GM19240 (cell line): ENCODE results near the gene HLA-C.
"Not testable (repeated sequence)": the region's sequence is repeated elsewhere in the genome, so short reads cannot be mapped to it uniquely, and the experiment has no call there.

ENCODE experiments used
- DNase-seq: peaks from one replicate; pipeline ENCODE4 v3.0.0; 2011; ENCODE audit warnings: low spot score; ENCODE audit not compliant: insufficient read length

Gene HLA-C

DNA sequence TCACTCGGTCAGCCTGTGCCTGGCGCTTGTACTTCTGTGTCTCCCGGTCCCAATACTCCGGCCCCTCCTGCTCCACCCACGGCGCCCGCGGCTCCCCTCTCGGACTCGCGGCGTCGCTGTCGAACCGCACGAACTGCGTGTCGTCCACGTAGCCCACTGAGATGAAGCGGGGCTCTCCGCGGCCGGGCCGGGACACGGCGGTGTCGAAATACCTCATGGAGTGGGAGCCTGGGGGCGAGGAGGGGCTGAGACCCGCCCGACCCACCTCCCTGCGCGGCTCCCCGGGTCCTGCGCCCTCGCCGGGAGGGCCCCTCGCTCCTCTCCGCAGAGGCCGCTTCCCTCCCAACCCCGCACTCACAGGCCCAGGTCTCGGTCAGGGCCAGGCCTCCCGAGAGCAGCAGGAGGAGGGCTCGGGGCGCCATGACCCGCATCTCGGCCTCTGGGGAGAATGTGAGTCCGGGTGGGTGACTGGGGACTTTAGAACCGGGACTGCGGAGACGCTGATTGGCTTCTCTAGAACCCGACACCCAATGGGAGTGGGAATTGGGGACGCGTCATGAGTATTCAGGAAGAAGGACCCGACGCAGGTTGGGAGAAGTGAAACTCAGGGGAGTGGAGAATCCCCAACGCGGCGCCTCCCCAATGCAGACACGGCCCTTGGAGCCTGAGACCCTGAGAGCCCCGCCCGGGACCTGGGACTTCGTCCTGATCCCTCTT is at the start of gene HLA-C:
HLA-C (minus strand) TSS at position 452 of the 717 bp plus-strand sequence; CDS start at position 431, 21 bp downstream.
- DNase-seq, result peak; percentile 71

DNA sequence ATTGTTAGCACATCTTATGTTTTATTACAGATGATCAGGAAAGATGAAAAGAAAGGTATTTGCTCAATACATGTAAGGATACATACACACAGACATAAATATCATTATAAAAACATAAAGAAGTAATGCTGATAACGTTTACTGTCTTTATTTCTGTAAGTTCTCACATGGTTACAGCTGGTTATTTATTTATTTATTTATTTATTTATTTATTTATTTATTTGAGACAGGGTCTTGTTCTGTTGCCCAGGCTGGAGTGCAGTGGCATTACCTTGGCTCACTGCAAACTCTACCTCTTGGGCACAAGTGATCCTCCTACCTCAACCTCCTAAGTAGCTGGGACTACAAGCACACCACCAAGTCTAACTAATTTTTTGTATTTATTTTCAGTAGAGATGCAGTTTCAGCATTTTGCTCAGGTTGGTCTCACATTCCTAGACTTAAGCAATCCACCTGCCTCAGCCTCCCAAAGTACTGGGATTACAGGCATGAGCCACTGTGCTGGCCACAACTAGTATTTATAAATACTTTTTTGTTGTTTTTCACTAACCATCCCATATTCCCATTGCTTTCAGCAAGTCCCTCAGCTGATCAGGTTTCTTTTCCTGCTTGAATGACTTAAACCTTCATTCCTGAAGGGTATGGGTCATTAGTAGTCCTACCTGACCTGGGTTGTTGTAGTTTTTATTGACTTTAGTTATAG is 49.3 kb upstream of the HLA-C start:
- no peak for DNase-seq

DNA sequence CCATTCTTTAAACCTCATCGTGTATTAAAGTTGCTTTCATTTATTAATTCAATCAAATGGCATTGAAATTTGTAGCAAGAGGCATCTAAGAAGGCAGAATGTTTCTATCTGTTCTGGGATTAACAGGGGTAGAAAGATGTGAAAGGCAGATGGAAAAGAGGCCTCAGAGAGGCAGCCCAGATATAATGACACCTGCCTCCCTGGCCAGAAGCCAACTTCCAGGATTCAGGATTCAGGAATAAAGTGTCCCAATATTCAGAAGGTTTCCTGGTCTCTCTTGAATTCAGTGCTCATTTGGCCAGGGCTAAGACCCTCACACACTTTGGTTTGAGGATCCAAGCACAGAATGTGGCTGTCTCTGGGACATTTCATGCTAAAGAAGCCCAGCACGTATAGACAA is 45.1 kb upstream of the HLA-C start:
- no peak for DNase-seq

DNA sequence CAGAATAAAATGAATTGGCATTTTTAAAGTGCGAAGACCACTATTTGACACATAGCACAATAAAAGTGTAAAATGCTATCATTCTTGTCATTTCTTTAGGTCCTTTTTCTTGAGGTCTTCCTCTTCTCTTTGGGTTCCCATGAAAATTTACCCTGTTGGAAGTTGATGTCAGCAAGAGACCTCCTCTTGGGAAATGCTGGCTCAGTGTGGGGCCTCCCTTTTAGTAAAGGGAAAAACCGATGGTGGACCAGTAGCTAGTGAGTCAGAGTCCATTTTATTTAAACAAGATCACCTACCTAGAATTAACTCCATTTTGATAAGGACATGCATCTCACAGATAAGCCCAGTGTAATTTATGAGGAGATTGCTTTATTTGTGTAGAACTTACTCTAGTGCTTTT is 37.7 kb upstream of the HLA-C start:
- no peak for DNase-seq

DNA sequence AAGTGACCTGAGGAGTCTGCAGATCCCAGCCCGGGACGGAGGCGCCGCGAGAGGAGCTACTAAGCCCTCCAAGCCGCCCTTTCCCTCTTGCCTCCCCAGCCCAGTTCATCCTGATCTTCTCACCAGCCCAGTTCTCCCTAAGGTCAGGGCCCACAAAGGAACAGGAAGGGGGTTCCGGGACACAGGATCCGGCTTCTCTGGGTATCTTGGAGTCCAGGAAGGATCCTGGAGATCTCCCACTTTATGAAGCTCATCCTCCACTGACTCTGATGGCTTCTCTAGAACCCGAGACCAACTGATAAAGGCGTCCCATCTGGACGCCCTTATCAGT is 36.9 kb upstream of the HLA-C start:
- no peak for DNase-seq

DNA sequence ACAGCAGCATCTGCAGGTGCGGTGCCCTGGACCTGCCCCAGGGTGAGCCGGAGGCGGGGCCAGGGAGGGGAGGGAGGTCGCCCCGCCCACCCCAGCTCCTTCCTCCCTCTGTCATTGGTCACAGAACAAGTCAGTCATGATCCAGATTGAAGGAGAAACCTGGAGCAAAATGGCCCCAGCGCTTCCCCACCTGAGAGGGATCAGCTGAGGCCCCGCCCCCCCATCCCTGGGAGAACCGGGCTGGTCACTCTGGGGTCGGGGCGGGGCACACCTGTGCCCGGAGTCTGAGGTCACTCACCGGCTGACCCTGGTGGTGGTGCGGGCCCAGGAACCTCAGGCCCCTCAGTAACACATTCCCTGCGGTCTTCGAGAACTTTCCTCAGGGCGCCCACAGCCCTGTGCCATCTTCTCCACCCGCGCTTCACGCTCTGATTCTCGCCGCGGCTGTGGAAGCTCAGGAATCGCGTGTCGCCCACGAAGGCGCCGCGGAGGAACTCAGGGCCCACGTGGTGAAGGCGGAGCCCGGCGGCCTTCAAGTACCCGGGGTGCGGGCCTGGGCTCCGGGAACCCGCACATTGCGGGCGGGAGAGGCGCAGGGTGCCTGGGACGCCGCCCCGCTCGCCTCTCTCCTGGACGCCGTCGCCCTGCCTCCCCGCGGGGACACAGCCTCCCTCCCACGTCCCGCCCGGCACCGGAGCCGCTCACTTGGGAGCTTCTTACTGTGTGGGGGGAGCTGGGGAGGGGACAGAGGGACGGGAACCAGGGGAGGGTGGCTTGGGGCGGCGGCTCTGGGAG is 36.4 kb upstream of the HLA-C start:
- no peak for DNase-seq

DNA sequence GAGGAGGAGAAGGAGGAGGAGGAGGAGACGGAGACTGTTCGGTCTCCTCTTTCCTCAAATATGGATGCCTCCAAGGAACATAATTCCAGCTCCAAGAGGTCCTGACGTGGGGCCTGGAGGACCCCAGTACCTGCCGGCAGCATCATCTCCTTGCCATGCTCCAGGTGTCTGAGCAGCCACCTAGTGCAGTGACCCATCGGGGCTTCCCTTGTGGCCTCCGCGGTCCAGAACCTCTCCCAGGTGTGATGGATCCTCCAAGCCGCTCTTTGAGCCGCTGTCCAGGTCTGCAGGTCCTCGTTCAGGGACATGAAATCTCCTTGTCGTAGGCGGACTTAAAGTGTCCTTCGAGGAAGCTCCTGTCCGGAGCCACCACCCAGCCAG is 35.8 kb upstream of the HLA-C start:
- DNase-seq, result no peak

DNA sequence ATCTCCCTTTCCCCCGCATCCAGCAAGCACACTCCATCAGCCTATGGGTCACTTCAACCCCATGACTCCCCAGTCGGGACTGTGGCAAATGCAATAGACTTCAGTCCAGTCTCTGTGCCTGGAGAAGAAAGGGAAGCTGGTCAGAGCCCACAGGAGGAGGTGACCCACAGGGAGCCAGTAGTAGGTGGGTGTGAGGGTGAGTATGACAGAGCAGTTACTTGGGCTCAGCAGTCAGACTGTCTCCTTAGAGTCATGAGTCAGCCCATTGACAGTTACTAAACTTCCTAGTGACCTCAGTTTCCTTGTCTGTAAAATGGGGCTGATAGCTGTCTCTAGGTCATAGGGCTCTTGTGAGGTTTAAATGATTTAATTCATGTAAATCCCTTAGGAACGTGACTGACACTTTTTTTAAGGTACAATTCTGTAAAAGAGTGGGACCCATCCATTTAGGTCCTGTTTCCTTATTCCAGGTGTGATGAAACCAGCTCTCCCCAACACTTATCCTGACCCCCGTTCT is 33.9 kb upstream of the HLA-C start:
- no peak for DNase-seq

DNA sequence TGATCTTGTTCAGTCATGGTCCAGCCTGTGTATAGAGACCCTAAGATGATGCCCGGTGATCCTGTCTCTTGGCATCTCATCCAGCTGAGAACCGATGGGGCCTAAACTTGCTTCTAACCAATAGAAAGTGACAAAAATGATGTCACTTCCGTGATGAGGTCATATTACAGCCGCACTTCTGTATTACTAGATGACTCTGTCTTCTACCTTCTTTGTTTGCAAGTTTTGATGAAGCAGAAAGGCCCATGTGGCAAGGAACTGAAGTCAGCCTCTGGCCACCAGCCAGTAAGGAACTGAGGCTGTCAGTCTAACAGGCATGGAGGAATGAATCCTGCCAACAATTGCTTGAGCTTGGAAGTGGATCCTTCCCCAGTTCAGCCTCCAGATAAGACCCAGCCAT is 32.8 kb upstream of the HLA-C start:
- DNase-seq, result no peak

DNA sequence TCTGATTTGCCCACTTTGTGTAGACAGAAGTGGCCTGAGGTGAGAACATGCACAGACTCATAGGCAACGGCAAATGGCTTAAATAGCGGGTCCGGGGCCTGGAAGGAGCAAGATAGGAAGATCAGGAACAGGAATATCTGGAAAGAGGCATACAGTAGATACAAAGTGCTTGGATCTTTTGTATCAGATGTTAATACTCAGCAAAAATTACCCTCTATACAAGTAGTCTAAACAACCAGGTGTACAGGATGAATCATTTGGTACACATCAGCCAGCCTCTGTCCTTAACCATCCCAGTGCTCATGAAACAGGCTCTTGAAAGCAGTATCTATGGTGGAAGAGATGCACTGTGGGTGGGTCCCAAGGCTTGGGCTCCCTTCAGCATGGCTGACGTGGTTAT is 28.9 kb upstream of the HLA-C start:
- no peak for DNase-seq

DNA sequence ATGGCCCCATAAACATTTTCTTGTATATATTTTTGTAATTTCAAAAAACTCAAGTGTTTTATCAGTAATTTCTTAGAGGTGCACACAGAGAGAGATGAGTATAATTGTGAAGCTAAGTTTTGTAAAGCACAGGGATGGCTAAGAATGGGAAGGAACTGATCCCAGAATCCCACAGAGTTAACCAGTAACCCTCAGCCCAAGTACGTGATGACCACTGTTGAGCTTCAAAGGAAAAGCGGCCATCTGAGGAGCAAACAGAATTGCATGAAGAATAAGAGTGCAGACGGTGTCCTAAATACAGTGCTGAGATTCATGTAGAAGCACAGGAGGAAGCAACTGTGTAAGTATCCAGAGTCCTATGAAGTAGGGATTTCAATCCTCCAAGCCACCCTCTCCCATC is 28.1 kb upstream of the HLA-C start:
- DNase-seq, result no peak

DNA sequence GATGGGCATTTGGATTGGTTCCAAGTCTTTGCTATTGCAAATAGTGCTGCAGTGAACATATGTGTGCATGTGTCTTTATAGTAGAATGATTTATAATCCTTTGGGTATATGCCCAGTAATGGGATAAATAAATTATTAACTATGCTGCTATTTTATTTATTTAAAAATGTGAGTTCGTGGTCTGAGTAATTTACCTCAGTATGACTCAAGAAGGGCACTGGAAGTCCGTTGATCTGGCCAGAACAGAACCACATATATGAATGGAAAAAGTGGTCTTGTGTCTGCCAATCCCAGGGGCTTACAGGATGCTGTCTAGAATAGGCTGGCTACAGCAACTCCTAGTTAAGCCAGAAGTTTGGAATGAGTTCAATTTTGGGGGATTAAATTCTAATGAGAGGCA is 27.6 kb upstream of the HLA-C start:
- DNase-seq, result no peak

DNA sequence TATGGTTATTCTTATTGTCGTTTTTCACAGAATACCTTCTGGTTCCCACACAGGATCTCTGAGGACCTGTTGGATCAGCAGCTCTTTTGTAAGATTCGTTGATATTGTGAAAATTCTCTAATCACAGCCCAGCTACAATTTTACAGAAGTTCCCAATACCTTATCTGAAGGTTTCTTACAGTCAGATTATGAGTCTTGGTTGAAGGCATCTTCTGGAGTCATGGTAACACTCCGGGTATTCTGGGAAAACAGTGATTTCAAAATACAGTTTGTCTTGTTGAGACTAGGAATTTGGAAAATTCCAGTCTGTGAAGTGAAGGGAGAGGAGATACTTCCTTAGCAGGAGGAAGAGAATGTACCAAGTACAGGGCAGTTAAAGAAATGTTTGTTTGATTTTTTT is 22.2 kb upstream of the HLA-C start:
- no peak for DNase-seq

DNA sequence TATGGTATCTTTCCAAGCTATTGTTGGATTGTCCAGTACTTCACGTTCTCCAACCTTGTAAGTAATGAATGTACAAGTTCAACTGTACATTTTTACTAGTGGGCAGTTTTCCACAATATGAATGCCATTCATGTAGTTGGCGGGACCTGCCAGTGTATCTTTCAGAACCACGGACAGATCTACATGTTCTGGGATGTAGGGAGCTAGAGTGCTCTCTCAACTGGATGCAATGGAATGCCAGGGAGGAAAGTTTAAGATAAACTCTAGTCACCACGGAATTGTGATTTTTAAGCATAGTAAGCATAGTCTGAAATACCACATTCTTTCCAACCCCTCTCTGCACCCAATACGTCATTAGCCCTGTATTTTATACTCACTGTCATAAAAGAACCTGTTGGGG is 21.5 kb upstream of the HLA-C start:
- no peak for DNase-seq

DNA sequence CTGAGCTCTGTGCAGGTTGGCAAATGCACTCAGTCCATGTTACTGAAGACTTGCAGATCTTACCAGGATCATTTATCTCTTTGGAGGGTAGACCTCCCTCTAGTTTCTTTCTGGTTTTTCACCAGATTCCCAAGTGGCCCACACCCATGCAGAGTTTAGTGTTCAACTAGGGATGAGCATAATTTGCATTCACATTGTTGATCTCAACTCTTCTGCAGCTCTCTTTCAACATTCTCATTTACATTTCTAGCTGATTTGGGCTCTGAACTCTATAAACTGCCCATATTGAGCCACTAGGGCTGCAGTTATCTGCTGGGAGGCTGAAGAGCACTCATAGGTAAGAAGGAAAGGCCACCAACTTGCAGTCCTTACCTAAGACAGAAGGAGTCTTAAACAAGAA is 17.9 kb upstream of the HLA-C start:
- no peak for DNase-seq

DNA sequence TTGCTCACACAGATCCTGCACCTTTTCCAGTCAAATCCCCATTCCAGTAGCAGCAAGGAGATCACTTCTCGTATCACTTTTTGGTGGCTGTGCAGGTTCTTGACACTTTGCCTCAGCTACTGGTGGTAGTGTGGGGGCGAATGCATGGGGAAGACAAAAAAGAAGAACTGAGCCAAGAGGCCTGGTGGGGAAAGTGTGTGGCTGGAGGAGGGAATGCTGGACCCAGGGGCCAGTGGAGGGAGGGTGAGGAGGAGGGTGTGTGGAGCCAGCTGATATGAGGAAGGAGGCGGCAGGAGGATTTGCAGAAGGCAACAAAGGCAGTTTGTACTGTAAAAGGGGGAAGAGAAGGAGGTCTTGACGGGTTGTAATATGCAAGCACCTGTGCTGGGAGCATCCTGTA is 15.7 kb upstream of the HLA-C start:
- no peak for DNase-seq

DNA sequence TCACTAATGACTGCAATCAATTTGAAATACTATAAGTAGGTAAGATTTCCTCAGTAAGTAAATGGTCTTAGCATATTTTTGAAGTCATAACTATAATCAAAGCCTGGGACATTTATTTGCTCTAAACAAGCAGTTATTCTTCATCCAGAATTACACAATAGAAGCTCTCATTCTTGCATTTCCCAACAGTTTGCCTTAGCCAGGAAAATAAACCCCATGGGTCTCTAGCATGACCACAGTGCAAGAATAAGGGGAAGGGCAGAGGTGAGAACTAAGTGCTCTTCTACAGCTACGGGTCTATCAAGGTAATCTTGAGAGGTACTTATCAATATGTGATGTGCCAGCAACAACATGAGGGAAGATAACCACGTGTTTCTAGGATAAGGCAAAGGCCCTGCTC is 14.1 kb upstream of the HLA-C start:
- no peak for DNase-seq

DNA sequence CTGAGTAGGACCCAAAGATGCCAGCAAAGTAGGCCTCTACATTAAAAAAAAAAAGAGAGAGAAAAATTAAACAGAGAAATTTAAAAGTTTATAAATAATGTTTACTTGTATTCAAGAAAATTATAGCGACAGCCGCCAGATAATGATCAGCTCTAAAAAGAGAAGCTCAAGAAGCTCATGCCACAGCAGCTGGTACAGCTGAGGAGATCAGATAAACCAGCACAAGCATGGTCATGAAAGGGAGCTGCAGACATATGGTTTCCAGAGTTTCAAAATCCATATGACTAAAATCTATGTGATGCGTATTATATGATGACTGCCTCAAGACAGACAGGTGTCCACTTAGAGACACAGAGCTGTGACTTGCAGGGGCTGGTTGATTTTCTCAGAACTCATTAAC is 13.6 kb upstream of the HLA-C start:
- DNase-seq, result no peak

DNA sequence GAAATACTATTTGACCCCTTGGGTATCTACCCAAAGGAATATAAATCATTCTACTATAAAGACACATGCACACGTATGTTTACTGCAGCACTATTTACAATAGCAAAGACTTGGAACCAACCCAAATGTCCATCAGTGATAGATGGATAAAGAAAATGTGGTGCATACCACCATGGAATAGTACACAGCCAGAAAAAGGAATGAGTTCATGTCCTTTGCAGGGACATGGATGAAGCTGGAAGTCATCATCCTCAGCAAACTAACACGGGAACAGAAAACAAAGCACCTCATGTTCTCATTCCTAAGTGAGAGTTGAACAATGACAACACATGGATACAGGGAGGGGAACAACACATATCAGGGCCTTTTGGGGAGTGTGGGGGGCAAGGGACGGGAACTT is 7.8 kb upstream of the HLA-C start:
- DNase-seq, result not testable (repeated sequence)

DNA sequence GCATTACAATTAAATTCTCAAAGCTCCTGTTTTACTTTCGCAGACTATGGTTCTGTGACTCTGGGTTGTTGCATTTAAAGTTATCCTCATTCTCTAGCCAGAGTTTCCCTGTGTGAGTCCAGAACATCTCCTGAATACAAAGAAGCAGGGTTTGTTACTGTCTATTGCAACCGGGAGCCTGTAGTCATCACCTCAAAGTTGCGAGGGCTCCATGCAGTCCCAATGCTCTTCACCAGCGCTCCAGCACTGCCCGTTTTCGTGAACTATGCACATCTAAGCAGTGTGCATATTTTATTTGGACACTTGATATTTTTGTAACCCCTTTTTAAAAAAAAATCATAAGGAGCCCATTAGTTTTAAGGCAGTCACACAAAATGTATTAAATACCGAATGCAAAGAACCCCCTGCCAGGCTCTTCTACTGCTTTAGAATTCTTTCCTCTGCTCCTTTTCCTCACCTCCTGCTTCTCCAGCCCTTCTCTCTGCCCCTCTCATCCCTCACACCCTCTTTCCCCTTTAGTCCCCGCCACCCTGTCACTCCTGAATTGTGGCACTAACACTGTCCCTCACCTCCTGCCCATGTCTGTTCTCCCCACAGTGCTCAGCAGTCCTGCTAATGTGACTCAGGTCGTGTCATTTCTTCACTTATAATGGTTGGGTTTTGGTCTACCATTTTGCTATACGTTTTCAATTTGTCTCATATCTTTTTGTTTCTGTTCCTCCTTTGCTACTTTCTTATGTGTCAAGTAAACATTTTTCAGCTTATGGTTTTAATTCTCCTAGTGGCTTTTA is 1.1 kb upstream of the HLA-C start:
- no peak for DNase-seq

DNA sequence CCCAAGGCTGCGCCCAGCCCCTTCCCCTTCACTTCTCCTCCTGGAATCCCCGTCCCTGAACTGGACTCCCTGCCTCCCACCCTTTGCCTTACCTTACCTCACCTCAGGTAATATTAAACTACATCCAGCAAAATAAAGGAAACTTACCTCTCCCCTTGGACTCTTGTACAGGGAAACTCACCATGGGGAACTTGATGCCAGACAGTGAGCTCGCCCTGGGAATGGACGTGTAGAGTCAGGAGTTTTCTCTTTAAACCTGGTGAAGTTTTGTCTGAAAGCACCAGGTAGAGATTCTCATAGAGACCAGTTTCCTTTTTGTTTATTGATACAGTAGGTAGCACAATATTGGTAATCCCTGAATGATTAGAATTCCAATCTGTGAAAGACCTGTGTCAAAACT is 544 bp upstream of the HLA-C start:
- DNase-seq, result no peak
